K562 (cell line): ENCODE results near the gene TUBA3C. TPM values are rescaled to one million over a fixed set of nuclear protein-coding genes. Genes with fewer than 3 reads are reported as not detected.

Experiments
- GABPB2 ChIP-seq: fragments of 250-450 bp; sonication (Bioruptor Pico); conservative IDR thresholded peaks from 2 replicates; pipeline ENCODE4 v1.5.1; 2021; ENCODE audit warnings: mild to moderate bottlenecking
- GATAD2B ChIP-seq: fragments of 450-650 bp; IDR thresholded peaks from 2 replicates; pipeline ENCODE4 v1.6.1; 2017; ENCODE audit warnings: mild to moderate bottlenecking, borderline replicate concordance
- HMG20B ChIP-seq: fragments of 250-450 bp; sonication (Bioruptor Pico); IDR thresholded peaks from 2 replicates; pipeline ENCODE4 v1.5.0; 2021; ENCODE audit warnings: mild to moderate bottlenecking
- MGA ChIP-seq: fragments of 450-650 bp; IDR thresholded peaks from 2 replicates; pipeline ENCODE4 v1.6.1; 2016; ENCODE audit warnings: mild to moderate bottlenecking, moderate library complexity
- MYC ChIP-seq, 2 experiments: fragments of 250-450 bp in 1 of 2; sonication (Bioruptor Pico) in 1 of 2; IDR thresholded peaks; 2 replicates each; pipeline versions ENCODE4 v1.5.1 to v1.6.1; 2012 to 2021; ENCODE audit warnings: low read depth in 2 of 2, borderline replicate concordance in 1 of 2, improper control_type of control experiment in 1 of 2, low read length in 1 of 2, mild to moderate bottlenecking in 1 of 2, moderate library complexity in 1 of 2
- NCOA6 ChIP-seq: fragments of 450-650 bp; IDR thresholded peaks from 2 replicates; pipeline ENCODE4 v1.6.1; 2017; ENCODE audit warnings: mild to moderate bottlenecking
- NR2C1 ChIP-seq, 2 experiments: fragments of 450-650 bp; IDR thresholded peaks; 2 replicates each; pipeline ENCODE4 v1.6.1; 2017; ENCODE audit warnings: mild to moderate bottlenecking in 2 of 2, antibody characterized with exemption in 1 of 2, inconsistent platforms in 1 of 2, missing compliant biosample characterization in 1 of 2, missing genetic modification characterization in 1 of 2
- PYGO2 ChIP-seq: fragments of 450-650 bp; IDR thresholded peaks from 2 replicates; pipeline ENCODE4 v1.6.1; 2016; ENCODE audit warnings: mild to moderate bottlenecking, missing genetic modification characterization, moderate library complexity, missing compliant biosample characterization
- RBFOX2 ChIP-seq: fragments of 200-400 bp; formaldehyde crosslinking; IDR thresholded peaks from 2 replicates; pipeline ENCODE4 v1.6.1; 2017; ENCODE audit warnings: low read depth, mild to moderate bottlenecking, low read length, moderate library complexity
- SMAD4 ChIP-seq: fragments of 250-450 bp; sonication (Bioruptor Pico); conservative IDR thresholded peaks from 2 replicates; pipeline ENCODE4 v1.8.0; 2021; ENCODE audit warnings: inconsistent platforms, mild to moderate bottlenecking, moderate library complexity
- ZNF12 ChIP-seq: sonication (generic); formaldehyde crosslinking; IDR thresholded peaks from 2 replicates; pipeline ENCODE4 v1.4.0; 2020; ENCODE audit warnings: mild to moderate bottlenecking, missing genetic modification reagents
- polyA plus RNA-seq, 8 experiments: library from polyadenylated mRNA; depleted of rRNA in 4 of 8; stranded (reverse) in 5 of 8; unstranded in 3 of 8; fragments of >200 nt; fragmentation: Nextera tagmentation in 2 of 8; fragmentation: Illumina TruSeq in 1 of 8; extraction: Ambion mirVana in 2 of 8; extraction: Trizol in 1 of 8; gene quantifications; 2 replicates each; pipeline versions ENCODE4 v1.2.1 to v1.2.3, GENCODE V29; 2011 to 2014; ENCODE audit warnings: inconsistent platforms in 1 of 8, missing spikeins in 1 of 8
- total RNA-seq, 7 experiments: library from RNA; depleted of rRNA in 6 of 7; stranded (reverse); fragments of >200 nt in 6 of 7; fragmentation: Illumina TruSeq in 2 of 7; extraction: Trizol in 2 of 7; gene quantifications; 2 replicates each; pipeline versions ENCODE4 v1.2.1 to v1.2.3, GENCODE V29; 2011 to 2021; ENCODE audit warnings: low replicate concordance in 1 of 7
- TF ChIP-seq, protein P1 (sequence below): sonication (generic); formaldehyde crosslinking; IDR thresholded peaks from 2 replicates; pipeline ENCODE4 v1.9.0; 2022; ENCODE audit warnings: mild to moderate bottlenecking, missing genetic modification reagents

The TUBA3C gene
- total and polyA plus RNA-seq, 9 of the 15 experiments (the other 6 are each of a cell fraction or from before 2014, with no cell fraction given) = 0.10 to 4.2 (median 2.2) TPM

DNA sequence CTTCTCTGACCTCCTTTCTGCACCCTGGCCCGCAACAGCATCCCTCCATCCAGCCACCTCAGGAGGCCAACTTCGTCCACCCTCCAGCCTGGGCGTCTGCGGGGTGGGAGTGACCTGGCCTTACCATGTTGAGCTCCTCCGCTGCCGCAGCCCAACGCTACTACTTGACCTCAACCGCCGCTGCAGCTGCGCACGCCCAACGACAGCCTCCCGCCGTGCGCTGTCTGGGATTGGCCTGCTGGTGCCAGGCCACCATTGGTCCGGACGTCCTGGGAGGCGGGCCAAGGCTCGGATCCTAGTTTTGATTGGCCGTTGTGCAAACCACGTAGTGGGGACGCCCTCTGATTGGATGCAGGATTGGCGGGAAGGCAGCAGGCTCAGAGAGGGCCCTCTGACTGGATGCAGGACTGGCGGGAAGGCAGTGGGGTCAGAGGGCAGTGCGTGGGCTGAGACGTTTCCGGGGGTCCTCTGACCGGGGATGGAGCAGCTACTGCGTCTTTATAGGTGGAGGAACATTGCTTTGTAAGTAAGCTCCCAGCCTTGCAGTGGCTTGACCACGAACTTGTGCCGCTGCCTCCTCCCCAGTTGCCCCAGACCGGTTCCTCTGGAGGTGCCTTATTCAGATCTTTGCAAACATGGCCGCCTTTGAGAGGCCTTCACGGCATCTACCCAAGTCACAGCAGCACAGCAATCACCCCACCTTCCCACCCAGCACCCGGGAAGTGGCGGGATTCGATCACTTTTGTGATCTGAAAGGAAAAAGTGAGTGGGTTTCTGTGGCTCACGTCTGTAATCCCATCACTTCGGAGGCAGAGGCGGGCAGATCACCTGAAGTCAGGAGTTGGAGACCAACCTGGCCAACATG is at the start of gene TUBA3C (continued):
- TF ChIP-seq MGA (peak; percentile 65; the same call in 1 of the 2 replicates), PYGO2 (tag) (no peak), SMAD4 (no peak), NR2C1 (IDR thresholded peaks at IDR 0.05) (peak; percentile 24; the same call in 1 of the 2 replicates), NR2C1 (tag; IDR thresholded peaks at IDR 0.05) (no peak), NCOA6 (no peak), HMG20B (CRISPR knock-in tag) (no peak), ZNF12 (CRISPR knock-in tag) (no peak), RBFOX2 (0 out of 2 replicates have a peak, but pooled peaks have one; percentile 16), GATAD2B (no peak), MYC (IDR thresholded peaks at IDR 0.05; ENCODE audit: low read depth, low read length) (no peak), MYC (CRISPR knock-in tag; IDR thresholded peaks at IDR 0.05; ENCODE audit: borderline replicate concordance, low read depth) (no peak), GABPB2 (CRISPR knock-in tag) (no peak)
- TF ChIP-seq, protein P1, sequence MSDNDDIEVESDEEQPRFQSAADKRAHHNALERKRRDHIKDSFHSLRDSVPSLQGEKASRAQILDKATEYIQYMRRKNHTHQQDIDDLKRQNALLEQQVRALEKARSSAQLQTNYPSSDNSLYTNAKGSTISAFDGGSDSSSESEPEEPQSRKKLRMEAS = no peak
- TF ChIP-seq, all 486 proteins: peak for 11
